CD4-positive, alpha-beta T cell treated with Interleukin-15 for 4 hours (primary cell): ENCODE measurements around the gene CNN2.
A peak's percentile ranks its signal among the peaks of the same experiment; 100 is the strongest.

Experiments used
- DNase-seq: peaks from one replicate; pipeline ENCODE4 v3.0.0-alpha.2; 2020; ENCODE audit warnings: low spot score

The CNN2 gene

GRCh38 chr19:1026783-1027649 is 608 bp downstream of the CNN2 start:
- no peak for DNase-seq

DNA sequence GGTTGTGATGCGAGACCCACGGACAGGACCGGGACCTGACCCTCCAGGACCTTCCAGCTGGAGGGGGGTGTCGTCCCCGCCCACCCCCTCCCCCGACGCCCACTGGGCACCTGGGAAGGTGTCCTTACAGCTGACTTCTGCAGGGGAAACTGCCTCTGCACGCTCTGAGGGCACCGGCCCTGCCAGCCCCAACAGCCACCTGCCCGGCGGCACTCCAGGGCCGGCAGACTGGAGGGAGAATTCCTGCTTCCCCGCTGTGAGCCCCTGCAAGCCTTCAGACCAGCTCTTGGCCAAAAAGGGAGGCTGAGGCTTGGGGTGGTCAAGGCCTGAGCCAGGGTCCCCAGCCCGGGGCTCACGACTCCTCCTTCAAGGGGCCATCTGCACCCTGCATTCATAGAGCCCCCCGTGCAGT is 1.2 kb downstream of the CNN2 start:
- no peak for DNase-seq

DNA sequence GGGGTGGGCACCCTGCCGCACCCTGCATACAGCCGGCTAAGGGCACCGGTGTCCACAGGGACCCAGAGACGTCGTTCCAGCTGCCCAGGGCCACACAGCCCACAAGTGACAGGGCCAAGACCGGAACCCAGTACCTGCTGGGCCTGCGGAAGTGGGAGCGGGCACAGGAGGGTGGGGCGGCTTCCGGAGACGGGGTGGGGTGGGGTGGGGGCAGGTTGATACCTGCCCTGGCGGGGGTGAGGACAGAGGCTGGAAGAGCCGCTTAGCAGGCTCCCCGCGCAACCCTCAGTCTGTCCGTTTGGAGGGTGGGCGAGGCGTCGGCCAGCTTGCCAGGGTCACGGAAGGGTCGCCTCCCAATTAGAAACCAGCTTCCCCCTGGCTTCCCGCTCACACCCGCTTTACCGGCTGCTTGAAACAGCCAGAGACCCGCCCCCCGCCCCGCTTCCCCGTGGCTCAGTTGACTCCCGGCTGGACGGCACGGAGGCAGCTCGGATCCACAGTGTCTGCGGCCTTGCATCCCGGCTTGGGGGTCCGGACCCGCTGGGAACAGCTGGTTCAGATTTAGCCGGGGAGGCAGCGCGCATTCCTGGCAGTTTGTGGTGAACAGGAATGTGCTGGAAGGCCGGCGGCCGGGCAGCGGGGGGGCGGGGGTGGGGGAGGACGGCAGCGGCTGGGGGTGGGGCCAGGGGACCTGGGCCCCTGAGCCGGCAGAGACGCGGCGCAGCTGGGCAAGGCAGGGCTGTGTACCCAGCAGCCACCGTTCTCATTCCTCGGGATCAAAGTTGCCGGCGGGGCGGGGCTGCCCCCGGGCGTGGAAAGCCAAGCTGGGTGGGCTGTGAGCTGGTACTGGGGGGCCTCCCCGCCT is 1.9 kb downstream of the CNN2 start:
- DNase-seq: peak; percentile 60

DNA sequence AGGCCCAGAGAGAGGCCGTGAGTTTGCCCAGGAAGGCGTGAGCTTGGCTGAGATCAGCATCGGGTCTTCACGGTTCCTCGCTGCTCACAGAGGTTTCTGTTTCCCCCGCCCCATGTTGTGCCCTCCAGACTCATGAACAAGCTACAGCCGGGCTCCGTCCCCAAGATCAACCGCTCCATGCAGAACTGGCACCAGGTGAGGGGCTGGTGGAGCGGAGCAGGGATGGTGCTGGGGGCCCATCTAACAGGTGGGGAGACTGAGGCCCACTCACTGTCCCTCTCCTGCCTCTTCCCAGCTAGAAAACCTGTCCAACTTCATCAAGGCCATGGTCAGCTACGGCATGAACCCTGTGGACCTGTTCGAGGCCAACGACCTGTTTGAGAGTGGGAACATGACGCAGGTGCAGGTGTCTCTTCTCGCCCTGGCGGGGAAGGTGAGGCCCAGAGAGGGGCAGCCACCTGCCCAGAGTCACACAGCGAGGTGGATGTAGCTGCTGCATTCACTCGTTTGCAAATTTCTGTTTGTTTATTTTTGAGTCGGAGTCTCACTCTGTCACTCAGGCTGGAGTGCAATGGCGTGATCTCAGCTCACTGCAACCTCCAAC is 6.0 kb downstream of the CNN2 start:
- DNase-seq: no peak

DNA sequence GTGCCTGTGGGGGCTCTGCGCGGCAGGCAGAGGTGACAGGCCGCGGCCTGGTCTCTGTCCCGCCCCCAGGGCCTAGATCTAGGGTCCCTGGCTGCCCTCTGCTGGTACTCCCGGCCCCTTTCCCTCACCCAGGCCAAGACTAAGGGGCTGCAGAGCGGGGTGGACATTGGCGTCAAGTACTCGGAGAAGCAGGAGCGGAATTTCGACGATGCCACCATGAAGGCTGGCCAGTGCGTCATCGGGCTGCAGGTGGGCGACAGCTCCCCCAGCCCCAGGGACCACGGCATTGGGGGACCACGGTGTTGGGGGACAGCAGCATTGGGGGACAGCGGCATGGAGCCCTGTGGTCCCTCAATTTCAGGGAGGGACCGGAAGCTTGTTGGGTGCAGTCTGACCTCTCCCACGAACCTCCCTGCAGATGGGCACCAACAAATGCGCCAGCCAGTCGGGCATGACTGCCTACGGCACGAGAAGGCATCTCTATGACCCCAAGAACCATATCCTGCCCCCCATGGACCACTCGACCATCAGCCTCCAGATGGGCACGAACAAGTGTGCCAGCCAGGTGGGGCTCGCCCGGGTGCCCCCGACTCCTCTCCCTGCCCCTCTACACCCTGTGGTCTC is 9.7 kb downstream of the CNN2 start:
- no peak for DNase-seq

GRCh38 chr19:1037621-1038064 is 11.2 kb downstream of the CNN2 start:
- DNase-seq: no peak

DNA sequence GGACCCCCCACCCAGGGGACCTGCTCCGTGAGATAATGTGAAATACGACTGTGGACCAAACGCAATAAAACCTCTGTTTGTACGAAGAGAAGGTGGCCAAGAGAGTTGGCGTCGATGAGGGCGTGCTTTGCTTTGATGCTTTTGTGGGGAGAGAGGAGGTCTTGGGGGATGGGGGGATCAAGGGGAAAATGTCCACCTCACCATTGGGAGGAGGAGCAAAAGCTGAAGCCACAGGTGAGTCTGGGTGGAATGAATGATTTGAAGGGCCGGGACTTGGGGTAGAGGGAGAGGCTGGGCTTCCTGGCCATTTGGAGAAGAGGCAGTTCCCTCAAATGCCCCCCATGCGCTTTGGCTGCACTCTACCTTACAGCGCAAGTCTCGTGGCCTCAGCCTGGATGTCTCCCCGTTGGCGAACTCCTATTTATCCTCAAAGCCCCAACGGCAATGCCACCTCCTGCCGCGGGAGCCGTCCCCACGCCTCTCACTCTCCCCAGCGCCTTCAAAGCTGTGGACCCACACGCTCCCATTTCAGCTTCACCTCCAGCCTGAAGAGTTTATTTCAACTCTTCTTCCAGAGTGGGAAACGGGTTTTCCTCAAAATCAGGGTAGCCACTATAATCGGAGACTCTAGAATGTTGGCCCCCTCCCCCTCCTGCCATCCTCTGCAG is 12.7 kb downstream of the CNN2 start:
- no peak for DNase-seq

GRCh38 chr19:1039646-1040475 is 13.5 kb downstream of the CNN2 start, which contains the start of gene ABCA7:
Gene ABCA7 (plus strand): TSS chr19:1040107. CDS start chr19:1041362, 1,255 bp downstream.
- DNase-seq: peak; percentile 100

DNA sequence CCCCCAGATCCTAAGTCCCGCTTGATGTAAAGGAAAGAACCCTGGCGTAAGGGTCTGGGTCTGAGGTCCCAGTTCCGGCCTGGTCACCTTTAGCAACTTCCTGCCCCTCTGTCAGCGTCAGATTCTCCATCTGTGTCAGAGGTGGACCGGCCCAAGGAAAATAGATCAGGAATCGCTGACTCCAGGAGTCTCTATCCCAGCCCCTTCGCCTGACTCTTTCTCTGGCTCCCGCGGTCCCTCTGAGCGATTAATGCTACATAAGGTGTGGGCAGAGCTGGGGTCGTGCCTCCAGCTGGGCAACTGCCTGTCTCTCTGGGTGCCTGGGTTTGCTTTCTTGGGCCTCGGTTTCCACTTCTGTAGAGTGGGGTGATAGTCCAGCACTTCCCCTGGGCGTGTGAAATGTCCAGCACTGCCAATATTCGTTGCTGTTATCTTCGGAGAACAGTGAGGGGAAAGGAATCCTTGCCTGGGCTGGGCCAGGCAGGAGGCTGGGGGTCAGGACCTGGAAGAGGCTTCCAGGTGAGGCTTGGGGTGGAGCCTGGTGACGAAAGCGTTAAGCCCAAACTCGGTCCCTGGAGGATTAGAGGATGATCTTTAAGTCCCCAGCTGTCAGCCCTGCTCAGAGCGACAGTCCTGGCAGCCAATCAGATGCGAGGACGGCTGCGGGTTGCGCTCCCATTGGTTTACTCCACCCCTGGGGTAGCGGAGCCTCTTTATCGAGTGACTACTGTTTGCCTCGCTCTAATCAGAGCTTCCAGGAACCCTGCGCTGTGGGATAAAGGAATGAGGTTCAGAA is 14.3 kb downstream of the CNN2 start:
- peak; percentile 96 for DNase-seq

- no peak for DNase-seq
Observed at GRCh38 chr19:1041272-1041834, 14.9 kb downstream of the CNN2 start.

DNA sequence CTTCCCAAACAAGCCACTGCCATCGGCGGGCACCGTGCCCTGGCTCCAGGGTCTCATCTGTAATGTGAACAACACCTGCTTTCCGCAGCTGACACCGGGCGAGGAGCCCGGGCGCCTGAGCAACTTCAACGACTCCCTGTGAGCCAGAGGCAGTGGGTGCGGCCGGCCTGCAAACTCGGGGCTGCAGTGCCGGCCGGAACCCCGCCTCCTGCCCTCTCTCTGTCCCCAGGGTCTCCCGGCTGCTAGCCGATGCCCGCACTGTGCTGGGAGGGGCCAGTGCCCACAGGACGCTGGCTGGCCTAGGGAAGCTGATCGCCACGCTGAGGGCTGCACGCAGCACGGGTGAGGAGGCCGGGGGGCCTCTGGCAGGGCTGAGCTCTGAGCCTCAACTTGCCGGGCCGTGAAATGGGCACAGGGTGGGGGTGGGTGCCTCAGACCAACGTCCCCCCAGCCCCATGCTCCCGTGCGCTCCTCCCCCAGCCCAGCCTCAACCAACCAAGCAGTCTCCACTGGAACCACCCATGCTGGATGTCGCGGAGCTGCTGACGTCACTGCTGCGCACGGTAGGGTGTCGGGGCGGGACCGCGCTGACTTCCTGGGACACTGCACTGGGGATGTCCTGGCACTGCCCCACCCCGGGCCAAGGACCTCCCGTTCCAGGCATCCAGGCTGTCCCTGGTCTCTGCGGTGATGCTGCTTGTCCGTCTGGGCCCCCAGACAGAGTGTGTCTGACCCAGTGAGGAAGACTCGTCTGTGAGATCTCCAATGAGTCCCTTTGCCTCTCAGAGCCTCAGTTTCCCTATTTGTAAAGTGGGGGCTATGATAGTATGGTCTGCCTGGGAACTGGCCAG is 15.7 kb downstream of the CNN2 start:
- no peak for DNase-seq

GRCh38 chr19:1042689-1043511 is 16.5 kb downstream of the CNN2 start:
- no peak for DNase-seq

DNA sequence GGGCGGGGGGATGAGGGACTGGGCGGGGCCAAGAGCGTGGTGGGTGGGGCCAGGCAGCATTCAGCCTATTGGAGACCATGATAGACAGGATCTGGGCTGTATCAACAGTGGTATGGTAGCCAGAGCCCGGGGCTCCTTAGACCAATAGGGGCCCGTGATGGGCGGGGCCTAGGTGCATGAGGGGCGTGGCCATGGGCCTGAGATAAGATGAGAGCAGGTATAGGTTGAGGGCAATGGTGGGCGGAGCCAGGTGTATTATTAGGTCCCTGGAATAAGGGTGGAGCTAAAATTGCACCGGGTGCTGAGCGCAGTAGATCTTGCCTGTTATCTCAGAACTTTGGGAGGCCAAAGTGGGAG is 18.8 kb downstream of the CNN2 start:
- no peak for DNase-seq

GRCh38 chr19:1046117-1046626 is 19.8 kb downstream of the CNN2 start:
- DNase-seq: no peak

DNA sequence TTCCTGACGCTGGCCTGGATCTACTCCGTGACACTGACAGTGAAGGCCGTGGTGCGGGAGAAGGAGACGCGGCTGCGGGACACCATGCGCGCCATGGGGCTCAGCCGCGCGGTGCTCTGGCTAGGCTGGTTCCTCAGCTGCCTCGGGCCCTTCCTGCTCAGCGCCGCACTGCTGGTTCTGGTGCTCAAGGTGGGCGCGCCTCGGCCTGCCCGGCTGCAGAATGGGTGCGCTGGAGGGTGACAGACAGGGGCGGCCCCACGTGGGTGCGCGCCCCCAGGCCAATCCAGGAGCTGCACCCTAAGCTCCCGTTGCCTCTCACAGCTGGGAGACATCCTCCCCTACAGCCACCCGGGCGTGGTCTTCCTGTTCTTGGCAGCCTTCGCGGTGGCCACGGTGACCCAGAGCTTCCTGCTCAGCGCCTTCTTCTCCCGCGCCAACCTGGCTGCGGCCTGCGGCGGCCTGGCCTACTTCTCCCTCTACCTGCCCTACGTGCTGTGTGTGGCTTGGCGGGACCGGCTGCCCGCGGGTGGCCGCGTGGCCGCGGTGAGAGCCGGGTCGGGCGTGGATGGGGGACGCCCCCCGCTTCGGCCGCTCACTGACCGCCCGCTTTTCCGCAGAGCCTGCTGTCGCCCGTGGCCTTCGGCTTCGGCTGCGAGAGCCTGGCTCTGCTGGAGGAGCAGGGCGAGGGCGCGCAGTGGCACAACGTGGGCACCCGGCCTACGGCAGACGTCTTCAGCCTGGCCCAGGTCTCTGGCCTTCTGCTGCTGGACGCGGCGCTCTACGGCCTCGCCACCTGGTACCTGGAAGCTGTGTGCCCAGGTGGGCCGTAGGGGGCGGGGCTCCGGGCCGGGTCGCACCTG is 20.7 kb downstream of the CNN2 start:
- DNase-seq: no peak

- no peak for DNase-seq
Observed at GRCh38 chr19:1047696-1048147, 21.3 kb downstream of the CNN2 start.
